Liver (tissue), 9 donors: ENCODE results near the gene MRPL54. TPM values are rescaled to one million over a fixed set of nuclear protein-coding genes. Genes with fewer than 3 reads are reported as not detected.

Experiments used
- DNase-seq: peaks from one replicate; pipeline ENCODE4 v3.0.0-alpha.2; 2017; ENCODE audit warnings: low spot score
- H3K27ac ChIP-seq, 2 donors: one replicate each; pipeline ENCODE4 v1.7.0; 2013; ENCODE audit warnings: inconsistent platforms in 2 of 2, low read length in 2 of 2, control low read depth in 1 of 2, low read depth in 1 of 2, mild to moderate bottlenecking in 1 of 2
- H3K27me3 ChIP-seq, 4 donors: one replicate each; pipeline versions ENCODE4 v1.6.1 to v1.7.0; 2013; ENCODE audit warnings: low read length in 3 of 4, inconsistent platforms in 1 of 4, mild to moderate bottlenecking in 1 of 4, moderate library complexity in 1 of 4; ENCODE audit not compliant: control insufficient read depth in 4 of 4, insufficient read depth in 4 of 4
- H3K36me3 ChIP-seq, 4 donors: one replicate each; pipeline versions ENCODE4 v1.6.1 to v1.7.0; 2013; ENCODE audit warnings: low read length in 3 of 4, mild to moderate bottlenecking in 3 of 4, low read depth in 1 of 4, moderate library complexity in 1 of 4; ENCODE audit not compliant: control insufficient read depth in 4 of 4, insufficient read depth in 3 of 4
- H3K4me1 ChIP-seq, 4 donors: one replicate each; pipeline versions ENCODE4 v1.6.1 to v1.7.0; 2013; ENCODE audit warnings: low read length in 3 of 4, mild to moderate bottlenecking in 3 of 4, moderate library complexity in 1 of 4; ENCODE audit not compliant: control insufficient read depth in 4 of 4, insufficient read depth in 4 of 4
- H3K4me3 ChIP-seq, 3 donors: one replicate each; pipeline versions ENCODE4 v1.6.1 to v1.7.0; 2013; ENCODE audit warnings: low read length in 3 of 3, control low read depth in 1 of 3, low read depth in 1 of 3, mild to moderate bottlenecking in 1 of 3
- H3K9ac ChIP-seq, 2 donors: one replicate each; pipeline ENCODE4 v1.7.0; 2013; ENCODE audit warnings: low read length in 2 of 2, mild to moderate bottlenecking in 2 of 2, moderate library complexity in 2 of 2, control low read depth in 1 of 2, low read depth in 1 of 2
- H3K9me3 ChIP-seq, 4 donors: one replicate each; pipeline versions ENCODE4 v1.6.1 to v1.7.0; 2013; ENCODE audit warnings: low read length in 3 of 4; ENCODE audit not compliant: control insufficient read depth in 4 of 4
- EGR1 ChIP-seq, 2 donors: IDR thresholded peaks; 2 replicates each; pipeline ENCODE4 v1.6.1; 2016 to 2018; ENCODE audit warnings: antibody characterized with exemption in 2 of 2, low read depth in 2 of 2
- FOXA2 ChIP-seq: IDR thresholded peaks from 2 replicates; pipeline ENCODE4 v1.6.1; 2016; ENCODE audit warnings: antibody characterized with exemption
- HNF4A ChIP-seq, 2 donors: conservative IDR thresholded peaks; 2 replicates each; pipeline ENCODE4 v1.6.1; 2016; ENCODE audit warnings: antibody characterized with exemption in 2 of 2, mild to moderate bottlenecking in 2 of 2
- HNF4G ChIP-seq: IDR thresholded peaks from 2 replicates; pipeline ENCODE4 v1.6.1; 2016; ENCODE audit warnings: antibody characterized with exemption
- JUND ChIP-seq, 2 donors: IDR thresholded peaks; 2 replicates each; pipeline ENCODE4 v1.6.1; 2016; ENCODE audit warnings: antibody characterized with exemption in 2 of 2
- NR2F2 ChIP-seq: IDR thresholded peaks from 2 replicates; pipeline ENCODE4 v1.6.1; 2016; ENCODE audit warnings: antibody characterized with exemption
- RAD21 ChIP-seq, 2 donors: IDR thresholded peaks; 2 replicates each; pipeline ENCODE4 v1.6.1; 2016; ENCODE audit warnings: antibody characterized with exemption in 2 of 2, mild to moderate bottlenecking in 2 of 2
- RXRA ChIP-seq, 2 donors: IDR thresholded peaks; 2 replicates each; pipeline ENCODE4 v1.6.1; 2017 to 2018; ENCODE audit warnings: antibody characterized with exemption in 2 of 2, mild to moderate bottlenecking in 1 of 2
- SP1 ChIP-seq: IDR thresholded peaks from 2 replicates; pipeline ENCODE4 v1.6.1; 2018; ENCODE audit warnings: antibody characterized with exemption, mild to moderate bottlenecking
- TAF1 ChIP-seq: conservative IDR thresholded peaks from 2 replicates; pipeline ENCODE4 v1.6.1; 2016; ENCODE audit warnings: antibody characterized with exemption, mild to moderate bottlenecking
- WGBS: extraction: QIAGEN DNeasy Blood & Tissue Kit; methylation state at CpG from one replicate; pipeline ENCODE4 v1.1.7; 2013; 5-methylcytosine and 5-hydroxymethylcytosine counted together
- polyA plus RNA-seq, 2 donors: library from polyadenylated mRNA; stranded (reverse) in 1 of 2; unstranded in 1 of 2; fragments of 200-250 nt in 1 of 2; fragments of >200 nt in 1 of 2; fragmentation: Nextera tagmentation in 1 of 2; extraction: Ambion mirVana in 1 of 2; gene quantifications; one replicate each; pipeline versions ENCODE4 v1.2.1 to v1.2.3, GENCODE V29; 2013 to 2015
- total RNA-seq, 2 donors: library from RNA; depleted of rRNA; stranded (reverse); fragments of >200 nt; gene quantifications; one replicate each; pipeline ENCODE4 v1.2.3, GENCODE V29; 2014
- TF ChIP-seq, protein P1 (sequence below): fragments of 150-350 bp; IDR thresholded peaks from 2 replicates; pipeline ENCODE4 v1.5.1; 2017; ENCODE audit warnings: improper control_type of control experiment, low read depth, low read length; ENCODE audit not compliant: missing input control
- TF ChIP-seq, protein P2 (sequence below): IDR thresholded peaks from 2 replicates; pipeline ENCODE4 v1.6.1; 2016; ENCODE audit warnings: antibody characterized with exemption
- TF ChIP-seq, protein P3 (sequence below): IDR thresholded peaks from 2 replicates; pipeline ENCODE4 v1.6.1; 2016; ENCODE audit warnings: antibody characterized with exemption
- TF ChIP-seq, protein P4 (sequence below): IDR thresholded peaks from 2 replicates; pipeline ENCODE4 v1.6.1; 2016; ENCODE audit warnings: antibody characterized with exemption
- TF ChIP-seq, protein P5 (sequence below): IDR thresholded peaks from 2 replicates; pipeline ENCODE4 v1.6.1; 2016; ENCODE audit warnings: antibody characterized with exemption, mild to moderate bottlenecking
- donor health status: healthy.
- donor health status: healthy.
- donor health status: healthy.
- donor health status: healthy.
- donor health status: healthy.

MRPL54 gene
- total and polyA plus RNA-seq, 4 donors, result 25.1 to 109 (median 42.9) TPM

DNA sequence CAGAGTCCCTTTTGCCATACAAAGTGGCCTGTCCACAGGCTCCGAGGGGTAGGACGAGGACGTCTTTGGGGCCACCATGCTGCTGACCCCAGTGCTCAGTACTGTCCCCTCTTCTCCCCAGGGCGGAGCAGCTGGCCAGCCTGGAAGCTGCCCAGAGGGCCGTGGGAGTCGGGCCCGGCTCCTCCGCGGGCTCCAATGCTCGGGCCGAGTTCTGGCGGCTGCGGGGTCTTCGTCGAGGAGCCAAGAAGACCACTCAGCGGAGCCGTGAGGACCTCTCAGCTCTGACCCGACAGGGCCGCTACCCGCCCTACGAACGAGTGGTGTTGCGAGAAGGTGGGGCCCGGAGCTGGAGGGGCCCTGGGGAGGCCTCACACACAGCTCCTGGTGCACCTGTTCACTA lies 22.1 kb upstream of the MRPL54 start (continued):
- TF ChIP-seq, protein P1, sequence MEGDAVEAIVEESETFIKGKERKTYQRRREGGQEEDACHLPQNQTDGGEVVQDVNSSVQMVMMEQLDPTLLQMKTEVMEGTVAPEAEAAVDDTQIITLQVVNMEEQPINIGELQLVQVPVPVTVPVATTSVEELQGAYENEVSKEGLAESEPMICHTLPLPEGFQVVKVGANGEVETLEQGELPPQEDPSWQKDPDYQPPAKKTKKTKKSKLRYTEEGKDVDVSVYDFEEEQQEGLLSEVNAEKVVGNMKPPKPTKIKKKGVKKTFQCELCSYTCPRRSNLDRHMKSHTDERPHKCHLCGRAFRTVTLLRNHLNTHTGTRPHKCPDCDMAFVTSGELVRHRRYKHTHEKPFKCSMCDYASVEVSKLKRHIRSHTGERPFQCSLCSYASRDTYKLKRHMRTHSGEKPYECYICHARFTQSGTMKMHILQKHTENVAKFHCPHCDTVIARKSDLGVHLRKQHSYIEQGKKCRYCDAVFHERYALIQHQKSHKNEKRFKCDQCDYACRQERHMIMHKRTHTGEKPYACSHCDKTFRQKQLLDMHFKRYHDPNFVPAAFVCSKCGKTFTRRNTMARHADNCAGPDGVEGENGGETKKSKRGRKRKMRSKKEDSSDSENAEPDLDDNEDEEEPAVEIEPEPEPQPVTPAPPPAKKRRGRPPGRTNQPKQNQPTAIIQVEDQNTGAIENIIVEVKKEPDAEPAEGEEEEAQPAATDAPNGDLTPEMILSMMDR, result no peak
- TF ChIP-seq FOXA2 (no peak), EGR1 (IDR thresholded peaks at IDR 0.05; ENCODE audit: low read depth in 2 of 2) (no peak), HNF4G (no peak), NR2F2 (no peak), HNF4A (conservative IDR thresholded peaks at IDR 0.05) (no peak), JUND (IDR thresholded peaks at IDR 0.05) (no peak), TAF1 (no peak)
- TF ChIP-seq, protein P2, sequence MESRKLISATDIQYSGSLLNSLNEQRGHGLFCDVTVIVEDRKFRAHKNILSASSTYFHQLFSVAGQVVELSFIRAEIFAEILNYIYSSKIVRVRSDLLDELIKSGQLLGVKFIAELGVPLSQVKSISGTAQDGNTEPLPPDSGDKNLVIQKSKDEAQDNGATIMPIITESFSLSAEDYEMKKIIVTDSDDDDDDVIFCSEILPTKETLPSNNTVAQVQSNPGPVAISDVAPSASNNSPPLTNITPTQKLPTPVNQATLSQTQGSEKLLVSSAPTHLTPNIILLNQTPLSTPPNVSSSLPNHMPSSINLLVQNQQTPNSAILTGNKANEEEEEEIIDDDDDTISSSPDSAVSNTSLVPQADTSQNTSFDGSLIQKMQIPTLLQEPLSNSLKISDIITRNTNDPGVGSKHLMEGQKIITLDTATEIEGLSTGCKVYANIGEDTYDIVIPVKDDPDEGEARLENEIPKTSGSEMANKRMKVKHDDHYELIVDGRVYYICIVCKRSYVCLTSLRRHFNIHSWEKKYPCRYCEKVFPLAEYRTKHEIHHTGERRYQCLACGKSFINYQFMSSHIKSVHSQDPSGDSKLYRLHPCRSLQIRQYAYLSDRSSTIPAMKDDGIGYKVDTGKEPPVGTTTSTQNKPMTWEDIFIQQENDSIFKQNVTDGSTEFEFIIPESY, result no peak

DNA sequence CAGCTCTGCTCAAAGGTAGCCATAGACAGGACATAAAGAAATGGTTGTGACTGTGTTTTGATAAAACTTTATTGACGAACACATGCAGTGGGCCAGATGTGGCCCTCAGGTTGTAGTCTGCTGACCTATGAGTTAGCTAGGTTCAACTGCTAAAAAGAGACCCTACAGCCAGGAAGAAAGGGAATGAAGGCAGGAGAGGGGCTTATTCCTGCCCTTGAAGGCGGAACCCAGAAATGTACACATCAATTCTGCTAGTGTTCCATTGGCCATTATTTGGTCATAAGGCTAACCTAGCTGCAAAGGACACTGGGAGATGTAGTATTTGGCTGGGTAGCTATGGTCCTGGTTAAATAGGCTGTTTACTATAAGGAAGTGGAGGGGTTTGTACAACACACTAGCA lies 19.0 kb upstream of the MRPL54 start:
- Histone ChIP-seq H3K4me1 (peaks cover 0 to 5% (median 2%) of the 10 kb centered on the region in 4 donors), H3K36me3 (peaks cover 0 to 8% (median 5%) of the 10 kb centered on the region in 4 donors), H3K9ac (no peak overlapping the region), H3K27ac (no peak overlapping the region), H3K27me3 (no peaks in the 10 kb centered on the region), H3K4me3 (no peak overlapping the region), H3K9me3 (no peaks in the 10 kb centered on the region)
- TF ChIP-seq NR2F2 (no peak), TAF1 (no peak), SP1 (no peak), EGR1 (IDR thresholded peaks at IDR 0.05; ENCODE audit: low read depth in 2 of 2) (no peak), HNF4A (conservative IDR thresholded peaks at IDR 0.05) (no peak), FOXA2 (no peak), RXRA (IDR thresholded peaks at IDR 0.05) (no peak), JUND (IDR thresholded peaks at IDR 0.05) (no peak), RAD21 (IDR thresholded peaks at IDR 0.05) (no peak)
- TF ChIP-seq, protein P3, sequence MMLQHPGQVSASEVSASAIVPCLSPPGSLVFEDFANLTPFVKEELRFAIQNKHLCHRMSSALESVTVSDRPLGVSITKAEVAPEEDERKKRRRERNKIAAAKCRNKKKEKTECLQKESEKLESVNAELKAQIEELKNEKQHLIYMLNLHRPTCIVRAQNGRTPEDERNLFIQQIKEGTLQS, result no peak
- TF ChIP-seq, protein P1, result no peak
- TF ChIP-seq, protein P4, sequence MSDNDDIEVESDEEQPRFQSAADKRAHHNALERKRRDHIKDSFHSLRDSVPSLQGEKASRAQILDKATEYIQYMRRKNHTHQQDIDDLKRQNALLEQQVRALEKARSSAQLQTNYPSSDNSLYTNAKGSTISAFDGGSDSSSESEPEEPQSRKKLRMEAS, result no peak
- TF ChIP-seq, protein P5, sequence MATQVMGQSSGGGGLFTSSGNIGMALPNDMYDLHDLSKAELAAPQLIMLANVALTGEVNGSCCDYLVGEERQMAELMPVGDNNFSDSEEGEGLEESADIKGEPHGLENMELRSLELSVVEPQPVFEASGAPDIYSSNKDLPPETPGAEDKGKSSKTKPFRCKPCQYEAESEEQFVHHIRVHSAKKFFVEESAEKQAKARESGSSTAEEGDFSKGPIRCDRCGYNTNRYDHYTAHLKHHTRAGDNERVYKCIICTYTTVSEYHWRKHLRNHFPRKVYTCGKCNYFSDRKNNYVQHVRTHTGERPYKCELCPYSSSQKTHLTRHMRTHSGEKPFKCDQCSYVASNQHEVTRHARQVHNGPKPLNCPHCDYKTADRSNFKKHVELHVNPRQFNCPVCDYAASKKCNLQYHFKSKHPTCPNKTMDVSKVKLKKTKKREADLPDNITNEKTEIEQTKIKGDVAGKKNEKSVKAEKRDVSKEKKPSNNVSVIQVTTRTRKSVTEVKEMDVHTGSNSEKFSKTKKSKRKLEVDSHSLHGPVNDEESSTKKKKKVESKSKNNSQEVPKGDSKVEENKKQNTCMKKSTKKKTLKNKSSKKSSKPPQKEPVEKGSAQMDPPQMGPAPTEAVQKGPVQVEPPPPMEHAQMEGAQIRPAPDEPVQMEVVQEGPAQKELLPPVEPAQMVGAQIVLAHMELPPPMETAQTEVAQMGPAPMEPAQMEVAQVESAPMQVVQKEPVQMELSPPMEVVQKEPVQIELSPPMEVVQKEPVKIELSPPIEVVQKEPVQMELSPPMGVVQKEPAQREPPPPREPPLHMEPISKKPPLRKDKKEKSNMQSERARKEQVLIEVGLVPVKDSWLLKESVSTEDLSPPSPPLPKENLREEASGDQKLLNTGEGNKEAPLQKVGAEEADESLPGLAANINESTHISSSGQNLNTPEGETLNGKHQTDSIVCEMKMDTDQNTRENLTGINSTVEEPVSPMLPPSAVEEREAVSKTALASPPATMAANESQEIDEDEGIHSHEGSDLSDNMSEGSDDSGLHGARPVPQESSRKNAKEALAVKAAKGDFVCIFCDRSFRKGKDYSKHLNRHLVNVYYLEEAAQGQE, result no peak
- TF ChIP-seq, protein P2, result no peak
- 95% methylated on average over 2 of the region's 2 CpGs for WGBS
- no peak for DNase-seq
